SK-N-SH treated with all-trans-retinoic acid at 6 μM for 48 hours (cell line): Measurements from ENCODE around the gene FAM120A.

Experiments used
- ATAC-seq: fragments of 200-7000 bp; cut with Tn5 transposase; 3 replicates; pipeline ENCODE4 v1.9.1; 2020; ENCODE audit warnings: mild to moderate bottlenecking, moderate library complexity
- ARNTL ChIP-seq: fragments of 450-650 bp; formaldehyde crosslinking; IDR thresholded peaks from 2 replicates; pipeline ENCODE4 v1.5.0; 2020; ENCODE audit warnings: low read depth, mild to moderate bottlenecking, moderate library complexity, borderline replicate concordance
- BACH2 ChIP-seq: fragments of 250-450 bp; sonication (Bioruptor Pico); IDR thresholded peaks from 2 replicates; pipeline ENCODE4 v1.9.0; 2021; ENCODE audit warnings: mild to moderate bottlenecking, borderline replicate concordance
- CSDC2 ChIP-seq: fragments of 250-450 bp; sonication (Bioruptor Pico); IDR thresholded peaks from 2 replicates; pipeline ENCODE4 v1.5.0; 2020; ENCODE audit warnings: mild to moderate bottlenecking, moderate library complexity
- CSRNP3 ChIP-seq: fragments of 250-450 bp; sonication (Bioruptor Pico); IDR thresholded peaks from 2 replicates; pipeline ENCODE4 v1.5.1; 2021; ENCODE audit warnings: mild to moderate bottlenecking, moderate library complexity
- ESRRG ChIP-seq: fragments of 250-450 bp; sonication (Bioruptor Pico); IDR thresholded peaks from 2 replicates; pipeline ENCODE4 v1.6.1; 2021; ENCODE audit warnings: mild to moderate bottlenecking
- GLIS3 ChIP-seq: fragments of 250-450 bp; sonication (Bioruptor Pico); IDR thresholded peaks from 2 replicates; pipeline ENCODE4 v1.5.0; 2020; ENCODE audit warnings: mild to moderate bottlenecking, moderate library complexity
- ISL1 ChIP-seq: fragments of 250-450 bp; sonication (Bioruptor Pico); IDR thresholded peaks from 2 replicates; pipeline ENCODE4 v2.1.2; 2022; ENCODE audit warnings: mild to moderate bottlenecking, moderate library complexity
- OSR1 ChIP-seq: fragments of 250-450 bp; sonication (Bioruptor Pico); IDR thresholded peaks from 2 replicates; pipeline ENCODE4 v1.8.0; 2022; ENCODE audit warnings: moderate library complexity, mild to moderate bottlenecking, inconsistent platforms
- POU6F1 ChIP-seq: fragments of 250-450 bp; sonication (Bioruptor Pico); IDR thresholded peaks from 2 replicates; pipeline ENCODE4 v1.8.0; 2021; ENCODE audit warnings: low read depth, mild to moderate bottlenecking, moderate library complexity, borderline replicate concordance
- PPARA ChIP-seq: fragments of 250-450 bp; sonication (Bioruptor Pico); IDR thresholded peaks from 2 replicates; pipeline ENCODE4 v1.5.0; 2020; ENCODE audit warnings: mild to moderate bottlenecking, borderline replicate concordance
- RARB ChIP-seq: fragments of 250-450 bp; sonication (Bioruptor Pico); IDR thresholded peaks from 2 replicates; pipeline ENCODE4 v1.8.0; 2021; ENCODE audit warnings: mild to moderate bottlenecking, moderate library complexity
- TCF4 ChIP-seq: fragments of 250-450 bp; sonication (Bioruptor Pico); IDR thresholded peaks from 2 replicates; pipeline ENCODE4 v1.8.0; 2021; ENCODE audit warnings: mild to moderate bottlenecking, moderate library complexity, borderline replicate concordance
- ZC3H10 ChIP-seq: fragments of 250-450 bp; sonication (Bioruptor Pico); IDR thresholded peaks from 2 replicates; pipeline ENCODE4 v1.5.1; 2021; ENCODE audit warnings: mild to moderate bottlenecking, moderate library complexity
- ZFP30 ChIP-seq: fragments of 450-650 bp; formaldehyde crosslinking; IDR thresholded peaks from 2 replicates; pipeline ENCODE4 v1.5.0; 2022; ENCODE audit warnings: mild to moderate bottlenecking, moderate library complexity
- ZNF565 ChIP-seq: fragments of 450-650 bp; formaldehyde crosslinking; conservative IDR thresholded peaks from 2 replicates; pipeline ENCODE4 v1.5.0; 2020; ENCODE audit warnings: low read depth, mild to moderate bottlenecking, moderate library complexity
- ZNF70 ChIP-seq: fragments of 450-650 bp; formaldehyde crosslinking; IDR thresholded peaks from 2 replicates; pipeline ENCODE4 v1.5.0; 2020; ENCODE audit warnings: mild to moderate bottlenecking, moderate library complexity
- ZNF8 ChIP-seq: fragments of 450-650 bp; formaldehyde crosslinking; IDR thresholded peaks from 2 replicates; pipeline ENCODE4 v1.5.0; 2020; ENCODE audit warnings: mild to moderate bottlenecking, moderate library complexity
- TF ChIP-seq, protein P1 (sequence below): fragments of 250-450 bp; sonication (Bioruptor Pico); IDR thresholded peaks from 2 replicates; pipeline ENCODE4 v1.5.1; 2020; ENCODE audit warnings: low read depth, mild to moderate bottlenecking, moderate library complexity
- TF ChIP-seq, protein P2 (sequence below): fragments of 250-450 bp; sonication (Bioruptor Pico); IDR thresholded peaks from 2 replicates; pipeline ENCODE4 v1.5.0; 2020; ENCODE audit warnings: mild to moderate bottlenecking, moderate library complexity
- TF ChIP-seq, protein P3 (sequence below): fragments of 250-450 bp; sonication (Bioruptor Pico); IDR thresholded peaks from 2 replicates; pipeline ENCODE4 v1.8.0; 2020; ENCODE audit warnings: mild to moderate bottlenecking, moderate library complexity, borderline replicate concordance

Gene FAM120A

DNA sequence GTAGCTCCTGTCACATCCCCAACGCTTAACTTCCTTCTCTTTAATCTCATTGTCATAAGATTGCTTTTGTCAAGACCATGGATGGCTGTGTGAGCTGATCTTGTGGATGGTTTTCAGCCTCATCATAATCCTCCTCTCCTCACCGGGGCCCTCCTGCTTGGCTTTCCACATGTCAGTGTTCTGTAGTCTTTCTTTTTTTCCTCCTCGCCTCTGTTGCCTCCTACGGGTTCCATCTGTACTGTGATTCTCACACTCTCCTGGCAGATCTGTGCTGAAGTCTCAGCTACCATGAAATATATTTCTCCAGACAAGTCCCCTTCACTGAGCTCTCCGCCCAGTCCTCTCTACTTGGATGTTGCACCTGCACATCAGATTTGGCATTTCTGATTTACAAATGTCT, 36.8 kb downstream of the FAM120A start:
- TF ChIP-seq OSR1 (CRISPR knock-in tag) (no peak), ISL1 (CRISPR knock-in tag) (no peak), ZNF70 (no peak)
- TF ChIP-seq, protein P1, sequence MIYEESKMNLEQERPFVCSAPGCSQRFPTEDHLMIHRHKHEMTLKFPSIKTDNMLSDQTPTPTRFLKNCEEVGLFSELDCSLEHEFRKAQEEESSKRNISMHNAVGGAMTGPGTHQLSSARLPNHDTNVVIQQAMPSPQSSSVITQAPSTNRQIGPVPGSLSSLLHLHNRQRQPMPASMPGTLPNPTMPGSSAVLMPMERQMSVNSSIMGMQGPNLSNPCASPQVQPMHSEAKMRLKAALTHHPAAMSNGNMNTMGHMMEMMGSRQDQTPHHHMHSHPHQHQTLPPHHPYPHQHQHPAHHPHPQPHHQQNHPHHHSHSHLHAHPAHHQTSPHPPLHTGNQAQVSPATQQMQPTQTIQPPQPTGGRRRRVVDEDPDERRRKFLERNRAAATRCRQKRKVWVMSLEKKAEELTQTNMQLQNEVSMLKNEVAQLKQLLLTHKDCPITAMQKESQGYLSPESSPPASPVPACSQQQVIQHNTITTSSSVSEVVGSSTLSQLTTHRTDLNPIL (CRISPR knock-in tag): no peak
- ATAC-seq: no peak

DNA sequence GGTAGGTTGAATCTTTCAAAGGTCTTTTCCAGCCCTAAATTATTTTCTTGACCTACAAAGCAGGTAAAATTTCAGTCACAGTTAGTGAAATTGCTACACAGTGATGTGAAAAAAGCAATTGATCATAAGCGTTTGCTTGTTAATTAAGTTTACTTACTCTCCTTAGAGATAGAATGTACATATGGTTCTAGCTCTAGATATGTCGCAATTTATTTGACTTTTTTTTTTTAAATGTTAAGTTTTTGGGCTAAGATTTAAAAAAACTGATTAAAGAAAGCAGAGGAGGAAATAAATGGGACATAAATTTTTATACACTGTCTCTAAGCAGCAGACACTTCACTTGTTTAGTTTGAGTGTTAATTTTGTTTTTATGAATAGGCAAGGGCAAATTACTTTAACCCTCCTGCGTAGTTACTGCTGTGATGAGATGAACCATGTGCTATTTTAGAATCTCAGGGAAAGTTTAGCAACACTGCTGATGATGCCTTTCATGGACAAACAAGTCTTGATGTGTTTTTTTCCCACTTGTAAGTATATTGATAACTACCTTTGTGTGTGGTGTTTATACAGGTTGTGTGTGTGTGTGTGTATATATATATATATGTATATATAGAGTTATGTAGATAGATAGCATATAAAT, 40.2 kb downstream of the FAM120A start:
- no peak for TF ChIP-seq ESRRG
- no peak for TF ChIP-seq ISL1 (CRISPR knock-in tag)
- no peak for TF ChIP-seq PPARA (CRISPR knock-in tag)
- TF ChIP-seq RARB: no peak
- no peak for TF ChIP-seq BACH2 (CRISPR knock-in tag)
- no peak for TF ChIP-seq OSR1 (CRISPR knock-in tag)
- no peak for ATAC-seq

GRCh38 chr9:93492327-93492726, 40.8 kb downstream of the FAM120A start:
- ATAC-seq: no peak
- TF ChIP-seq POU6F1 (CRISPR knock-in tag): no peak
- TF ChIP-seq, protein P1 (CRISPR knock-in tag): no peak
- TF ChIP-seq ZNF565 (CRISPR knock-in tag): no peak
- TF ChIP-seq CSRNP3 (CRISPR knock-in tag): no peak
- TF ChIP-seq ZC3H10 (CRISPR knock-in tag): no peak
- TF ChIP-seq, protein P2, sequence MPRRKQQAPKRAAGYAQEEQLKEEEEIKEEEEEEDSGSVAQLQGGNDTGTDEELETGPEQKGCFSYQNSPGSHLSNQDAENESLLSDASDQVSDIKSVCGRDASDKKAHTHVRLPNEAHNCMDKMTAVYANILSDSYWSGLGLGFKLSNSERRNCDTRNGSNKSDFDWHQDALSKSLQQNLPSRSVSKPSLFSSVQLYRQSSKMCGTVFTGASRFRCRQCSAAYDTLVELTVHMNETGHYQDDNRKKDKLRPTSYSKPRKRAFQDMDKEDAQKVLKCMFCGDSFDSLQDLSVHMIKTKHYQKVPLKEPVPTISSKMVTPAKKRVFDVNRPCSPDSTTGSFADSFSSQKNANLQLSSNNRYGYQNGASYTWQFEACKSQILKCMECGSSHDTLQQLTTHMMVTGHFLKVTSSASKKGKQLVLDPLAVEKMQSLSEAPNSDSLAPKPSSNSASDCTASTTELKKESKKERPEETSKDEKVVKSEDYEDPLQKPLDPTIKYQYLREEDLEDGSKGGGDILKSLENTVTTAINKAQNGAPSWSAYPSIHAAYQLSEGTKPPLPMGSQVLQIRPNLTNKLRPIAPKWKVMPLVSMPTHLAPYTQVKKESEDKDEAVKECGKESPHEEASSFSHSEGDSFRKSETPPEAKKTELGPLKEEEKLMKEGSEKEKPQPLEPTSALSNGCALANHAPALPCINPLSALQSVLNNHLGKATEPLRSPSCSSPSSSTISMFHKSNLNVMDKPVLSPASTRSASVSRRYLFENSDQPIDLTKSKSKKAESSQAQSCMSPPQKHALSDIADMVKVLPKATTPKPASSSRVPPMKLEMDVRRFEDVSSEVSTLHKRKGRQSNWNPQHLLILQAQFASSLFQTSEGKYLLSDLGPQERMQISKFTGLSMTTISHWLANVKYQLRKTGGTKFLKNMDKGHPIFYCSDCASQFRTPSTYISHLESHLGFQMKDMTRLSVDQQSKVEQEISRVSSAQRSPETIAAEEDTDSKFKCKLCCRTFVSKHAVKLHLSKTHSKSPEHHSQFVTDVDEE (CRISPR knock-in tag): no peak
- no peak for TF ChIP-seq BACH2 (CRISPR knock-in tag)
- no peak for TF ChIP-seq PPARA (CRISPR knock-in tag)
- no peak for TF ChIP-seq OSR1 (CRISPR knock-in tag)
- no peak for TF ChIP-seq GLIS3 (CRISPR knock-in tag)
- TF ChIP-seq, protein P3, sequence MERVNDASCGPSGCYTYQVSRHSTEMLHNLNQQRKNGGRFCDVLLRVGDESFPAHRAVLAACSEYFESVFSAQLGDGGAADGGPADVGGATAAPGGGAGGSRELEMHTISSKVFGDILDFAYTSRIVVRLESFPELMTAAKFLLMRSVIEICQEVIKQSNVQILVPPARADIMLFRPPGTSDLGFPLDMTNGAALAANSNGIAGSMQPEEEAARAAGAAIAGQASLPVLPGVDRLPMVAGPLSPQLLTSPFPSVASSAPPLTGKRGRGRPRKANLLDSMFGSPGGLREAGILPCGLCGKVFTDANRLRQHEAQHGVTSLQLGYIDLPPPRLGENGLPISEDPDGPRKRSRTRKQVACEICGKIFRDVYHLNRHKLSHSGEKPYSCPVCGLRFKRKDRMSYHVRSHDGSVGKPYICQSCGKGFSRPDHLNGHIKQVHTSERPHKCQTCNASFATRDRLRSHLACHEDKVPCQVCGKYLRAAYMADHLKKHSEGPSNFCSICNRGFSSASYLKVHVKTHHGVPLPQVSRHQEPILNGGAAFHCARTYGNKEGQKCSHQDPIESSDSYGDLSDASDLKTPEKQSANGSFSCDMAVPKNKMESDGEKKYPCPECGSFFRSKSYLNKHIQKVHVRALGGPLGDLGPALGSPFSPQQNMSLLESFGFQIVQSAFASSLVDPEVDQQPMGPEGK: no peak
- TF ChIP-seq ISL1 (CRISPR knock-in tag): no peak
- TF ChIP-seq ARNTL (CRISPR knock-in tag): no peak

DNA sequence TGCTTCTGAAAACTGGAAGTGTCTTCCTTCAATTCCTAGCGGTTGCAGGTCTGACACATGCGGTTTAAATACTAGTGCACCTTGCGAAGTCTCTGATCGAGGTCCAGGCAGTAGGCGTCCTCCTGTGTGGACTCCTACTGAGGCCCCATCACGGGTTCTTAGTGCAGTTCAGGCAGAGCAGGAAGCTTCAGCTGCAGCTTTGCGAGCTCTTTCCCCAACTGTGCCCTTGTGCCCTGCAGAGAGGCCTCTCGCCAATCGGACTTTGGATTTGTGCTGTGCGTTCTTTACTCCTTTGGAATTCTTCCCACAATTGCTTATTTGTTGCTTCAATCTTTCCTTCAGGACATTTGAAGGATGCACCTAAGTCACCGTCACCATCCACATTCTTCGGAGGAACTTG, 42.5 kb downstream of the FAM120A start:
- TF ChIP-seq, protein P1 (CRISPR knock-in tag): no peak
- no peak for TF ChIP-seq ZNF8 (CRISPR knock-in tag)
- TF ChIP-seq ZFP30 (CRISPR knock-in tag): no peak
- no peak for TF ChIP-seq BACH2 (CRISPR knock-in tag)
- no peak for TF ChIP-seq GLIS3 (CRISPR knock-in tag)
- TF ChIP-seq, protein P2 (CRISPR knock-in tag): no peak
- TF ChIP-seq CSDC2 (CRISPR knock-in tag): no peak
- TF ChIP-seq ESRRG: no peak
- TF ChIP-seq ISL1 (CRISPR knock-in tag): no peak
- no peak for TF ChIP-seq TCF4 (CRISPR knock-in tag)
- ATAC-seq: no peak
